ENCODE results near the gene CDK7. TPM values are rescaled to one million over a fixed set of nuclear protein-coding genes. Genes with fewer than 3 reads are reported as not detected.
A peak's percentile ranks its signal among the peaks of the same experiment; 100 is the strongest.
"Not testable (repeated sequence)": the region's sequence is repeated elsewhere in the genome, so short reads cannot be mapped to it uniquely, and the experiment has no call there.

The CDK7 gene
- polyA plus RNA-seq (ENCODE audit: insufficient read length in 3 of 3), result 10 to 100 TPM; 39.2 to 41.6 (median 39.6) TPM

- DNase-seq (ENCODE audit: low read depth in 3 of 3, low spot score in 2 of 3), result peak; percentile 78 to 88 (median 81)
Observed at GRCh38 chr5:69234457-69235268, at the start of gene CDK7. TSS of gene CDK7 (plus strand) at chr5:69234886. CDS start at chr5:69234976, 90 bp downstream.

DNA sequence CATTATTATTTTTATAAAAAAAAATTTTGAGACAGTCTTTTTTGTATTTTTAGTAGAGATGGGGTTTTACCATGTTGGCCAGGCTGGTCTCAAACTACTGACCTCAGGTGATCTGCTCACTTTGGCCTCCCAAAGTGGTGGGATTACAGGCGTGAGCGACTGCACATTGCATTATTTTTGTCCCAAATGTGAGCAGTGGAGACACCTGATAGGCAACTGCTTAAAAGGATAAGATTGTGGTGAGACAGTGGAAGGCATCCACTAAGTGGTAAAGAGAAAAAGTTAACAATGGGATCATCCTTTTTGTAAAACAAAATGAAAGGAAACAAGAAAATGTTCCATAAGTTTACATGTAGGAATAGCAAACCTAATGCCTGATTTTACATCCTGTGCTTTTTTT is 47.3 kb upstream of the CDK7 start:
- no peak for DNase-seq (ENCODE audit: low read depth in 3 of 3, low spot score in 2 of 3)

GRCh38 chr5:69188811-69189161 is 45.9 kb upstream of the CDK7 start:
- no peak for DNase-seq (ENCODE audit: low read depth in 3 of 3, low spot score in 2 of 3)

GRCh38 chr5:69189162-69190086 is 45.3 kb upstream of the CDK7 start, which contains the start of gene CENPH:
TSS of gene CENPH (plus strand) at chr5:69189583. CDS start at chr5:69189635, 52 bp downstream.
- peak; percentile 86 to 92 (median 88) for DNase-seq (ENCODE audit: low read depth in 3 of 3, low spot score in 2 of 3)

GRCh38 chr5:69202497-69202896 is 32.2 kb upstream of the CDK7 start:
- DNase-seq (ENCODE audit: low read depth in 3 of 3, low spot score in 2 of 3), result no peak

- DNase-seq (ENCODE audit: low read depth in 3 of 3, low spot score in 2 of 3), result no peak
Observed at GRCh38 chr5:69206528-69207190, 28.0 kb upstream of the CDK7 start.

- DNase-seq (ENCODE audit: low read depth in 3 of 3, low spot score in 2 of 3), result no peak
Observed at GRCh38 chr5:69209602-69210001, 25.1 kb upstream of the CDK7 start.

GRCh38 chr5:69211200-69211599 is 23.5 kb upstream of the CDK7 start:
- no peak for DNase-seq (ENCODE audit: low read depth in 3 of 3, low spot score in 2 of 3)

- no peak for DNase-seq (ENCODE audit: low read depth in 3 of 3, low spot score in 2 of 3)
Observed at GRCh38 chr5:69212022-69212421, 22.7 kb upstream of the CDK7 start.

DNA sequence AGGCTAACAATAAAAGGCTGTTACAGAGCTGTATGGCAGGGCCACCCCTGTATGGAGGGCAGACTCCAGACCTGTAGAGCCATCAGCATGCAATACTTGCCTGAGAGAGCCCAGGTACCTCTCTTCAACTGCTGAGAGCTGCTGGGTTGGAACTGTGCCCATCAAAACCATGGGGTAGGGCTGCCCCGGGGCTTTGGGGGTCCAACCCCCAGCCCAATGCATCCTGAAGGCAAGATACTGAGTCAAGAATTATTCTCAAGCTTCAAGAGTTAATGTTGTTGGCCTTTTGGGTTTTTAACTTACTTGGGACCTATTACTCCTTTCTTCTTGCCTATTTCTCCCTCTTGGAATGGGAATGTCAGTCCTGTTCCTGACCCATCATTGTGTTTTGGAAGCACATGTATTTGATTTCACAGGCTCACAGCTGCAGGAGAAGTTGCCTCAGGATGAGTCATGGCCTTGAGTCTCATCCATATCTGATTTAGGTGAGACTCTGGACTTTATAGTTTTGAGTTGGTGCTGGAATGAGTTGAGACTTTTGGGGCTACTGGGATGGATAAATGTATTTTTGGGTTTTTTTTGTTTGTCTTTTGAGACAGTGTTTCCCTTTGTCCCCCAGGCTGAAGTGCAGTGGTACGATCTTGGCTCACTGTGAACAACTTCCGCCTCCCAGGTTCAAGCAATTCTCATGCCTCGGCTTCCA is 21.0 kb upstream of the CDK7 start:
- DNase-seq (ENCODE audit: low read depth in 3 of 3, low spot score in 2 of 3), result no peak

GRCh38 chr5:69217151-69217511 is 17.6 kb upstream of the CDK7 start:
- no peak for DNase-seq (ENCODE audit: low read depth in 3 of 3, low spot score in 2 of 3)

DNA sequence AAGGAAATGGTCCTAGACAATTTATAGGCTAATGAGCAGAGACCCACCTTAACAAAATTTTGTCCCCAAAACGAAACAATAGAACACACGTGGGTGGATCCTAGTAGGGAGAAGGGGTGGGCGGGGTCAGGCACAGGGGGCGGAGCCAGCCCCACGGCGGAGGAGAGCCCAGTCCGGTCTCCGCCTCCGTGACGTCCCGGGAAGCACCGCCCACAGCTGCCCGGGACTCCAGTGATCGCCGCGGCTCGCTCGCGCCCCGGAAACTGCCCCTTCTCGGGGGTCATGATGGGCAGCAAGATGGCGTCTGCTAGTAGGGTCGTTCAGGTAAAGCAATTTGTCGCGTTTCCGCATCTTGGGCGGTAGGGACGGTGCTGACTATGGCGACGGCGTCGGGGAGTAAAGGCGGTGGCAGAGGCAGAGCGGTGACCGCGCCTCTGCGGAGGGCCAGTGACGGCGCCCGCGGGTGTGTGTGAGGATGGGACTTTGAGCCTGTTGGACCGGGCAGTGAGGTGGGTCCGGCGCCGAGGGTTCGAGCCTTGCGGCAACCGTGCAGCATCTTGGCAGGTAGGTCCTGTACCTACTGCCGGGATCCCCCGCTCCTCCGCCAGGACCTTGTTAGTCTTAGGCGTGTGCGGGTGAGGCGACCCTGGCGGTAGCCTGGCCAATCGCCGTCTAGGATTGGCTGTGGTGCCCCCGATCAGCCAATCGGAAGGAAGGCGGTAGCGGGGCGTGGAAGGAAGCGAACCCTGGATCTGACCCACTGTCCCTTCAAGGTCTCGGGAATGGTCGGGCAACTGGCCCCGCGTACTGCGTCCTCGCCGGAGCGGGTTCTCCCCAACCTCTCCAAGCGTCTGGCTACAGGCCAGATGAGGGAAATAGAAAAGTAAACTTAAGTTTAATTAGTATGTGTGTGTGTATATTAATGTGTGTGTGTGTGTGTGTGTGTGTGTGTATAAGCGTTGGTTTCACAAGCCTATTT is 16.8 kb upstream of the CDK7 start:
- peak; percentile 80 to 90 (median 83) for DNase-seq (ENCODE audit: low read depth in 3 of 3, low spot score in 2 of 3)

- no peak for DNase-seq (ENCODE audit: low read depth in 3 of 3, low spot score in 2 of 3)
Observed at GRCh38 chr5:69219939-69220338, 14.7 kb upstream of the CDK7 start.

GRCh38 chr5:69220371-69220770 is 14.3 kb upstream of the CDK7 start:
- not testable (repeated sequence) for DNase-seq (ENCODE audit: low read depth in 3 of 3, low spot score in 2 of 3)

GRCh38 chr5:69220833-69221232 is 13.9 kb upstream of the CDK7 start:
- not testable (repeated sequence) for DNase-seq (ENCODE audit: low read depth in 3 of 3, low spot score in 2 of 3)

DNA sequence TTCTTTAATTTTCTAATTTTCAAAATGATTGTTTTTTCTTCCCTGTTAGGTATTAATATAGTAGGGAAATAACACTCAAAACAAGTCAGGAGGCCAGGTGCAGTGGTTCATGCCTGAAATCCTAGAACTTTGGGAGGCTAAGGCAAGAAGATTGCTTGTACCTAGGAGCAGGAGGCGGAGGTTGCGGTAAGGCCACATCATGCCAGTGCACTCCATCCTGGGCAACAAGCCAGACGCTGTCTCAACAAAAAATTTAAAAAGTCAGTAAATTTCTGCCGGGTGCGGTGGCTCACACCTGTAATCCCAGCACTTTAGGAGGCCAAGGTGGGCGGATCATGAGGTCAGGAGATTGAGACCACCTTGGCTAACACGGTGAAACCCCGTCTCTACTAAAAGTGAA is 10.2 kb upstream of the CDK7 start:
- no peak for DNase-seq (ENCODE audit: low read depth in 3 of 3, low spot score in 2 of 3)

DNA sequence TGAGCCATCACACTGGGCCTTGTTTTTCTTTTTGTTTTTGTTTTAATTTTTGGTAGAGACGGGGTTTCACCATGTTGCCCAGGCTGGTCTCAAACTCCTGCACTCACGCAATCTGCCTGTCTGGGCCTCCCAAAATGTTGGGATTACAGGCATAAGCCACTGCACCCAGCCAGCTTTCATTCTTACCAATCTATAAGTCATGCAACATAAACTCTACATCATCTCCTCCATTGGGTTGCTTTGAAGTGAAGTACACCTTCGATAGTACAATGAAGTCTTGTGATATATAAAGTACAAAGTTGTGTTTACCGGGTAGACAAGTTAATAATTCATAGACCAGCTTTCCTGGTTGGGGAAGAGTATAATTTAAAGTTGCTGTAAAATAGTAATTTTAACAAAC is 8.8 kb upstream of the CDK7 start:
- DNase-seq (ENCODE audit: low read depth in 3 of 3, low spot score in 2 of 3), result no peak

- DNase-seq (ENCODE audit: low read depth in 3 of 3, low spot score in 2 of 3), result no peak
Observed at GRCh38 chr5:69230181-69230580, 4.5 kb upstream of the CDK7 start.

GRCh38 chr5:69231281-69231680 is 3.4 kb upstream of the CDK7 start:
- DNase-seq (ENCODE audit: low read depth in 3 of 3, low spot score in 2 of 3), result no peak

Data from right renal cortex interstitium (tissue), 3 donors.